PFSK-1 (cell line): ENCODE results near the gene FAM53A.

Experiments
- POLR2AphosphoS5 ChIP-seq: IDR thresholded peaks from 2 replicates; pipeline ENCODE4 v1.6.1; 2012; ENCODE audit warnings: low read depth, mild to moderate bottlenecking, control low read depth, low read length, moderate library complexity
- SIN3A ChIP-seq: IDR thresholded peaks from 2 replicates; pipeline ENCODE4 v1.6.1; 2012; ENCODE audit warnings: mild to moderate bottlenecking, low read length, moderate library complexity, borderline replicate concordance; ENCODE audit not compliant: insufficient read depth
- TF ChIP-seq, protein P1 (sequence below), 2 experiments: IDR thresholded peaks; 2 replicates each; pipeline versions ENCODE4 v1.6.1 to v1.8.0; 2011 to 2012; ENCODE audit warnings: low read depth in 2 of 2, low read length in 2 of 2, control low read depth in 1 of 2, inconsistent platforms in 1 of 2, mild to moderate bottlenecking in 1 of 2, moderate library complexity in 1 of 2; ENCODE audit not compliant: insufficient read depth in 1 of 2

DNA sequence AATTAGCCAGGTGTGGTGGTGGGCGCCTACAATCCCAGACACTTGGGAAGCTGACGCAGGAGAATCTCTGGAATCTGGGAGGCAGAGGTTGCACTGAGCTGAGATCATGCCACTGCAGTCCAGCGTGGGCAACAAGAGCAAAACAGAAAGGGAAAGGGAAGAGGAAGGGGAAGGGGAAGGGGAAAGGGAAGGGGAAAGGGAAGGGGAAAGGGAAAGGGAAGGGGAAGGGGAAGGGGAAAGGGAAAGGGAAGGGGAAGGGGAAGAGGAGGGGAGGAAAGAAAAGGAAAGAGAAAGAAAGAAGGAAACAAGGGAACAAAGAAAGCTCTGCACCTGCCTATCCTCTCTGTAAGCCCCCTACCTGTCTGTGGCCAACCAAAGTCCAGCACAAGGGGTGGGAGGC is 35.2 kb downstream of the FAM53A start:
- TF ChIP-seq POLR2AphosphoS5 (no peak), SIN3A (no peak)
- TF ChIP-seq, protein P1, sequence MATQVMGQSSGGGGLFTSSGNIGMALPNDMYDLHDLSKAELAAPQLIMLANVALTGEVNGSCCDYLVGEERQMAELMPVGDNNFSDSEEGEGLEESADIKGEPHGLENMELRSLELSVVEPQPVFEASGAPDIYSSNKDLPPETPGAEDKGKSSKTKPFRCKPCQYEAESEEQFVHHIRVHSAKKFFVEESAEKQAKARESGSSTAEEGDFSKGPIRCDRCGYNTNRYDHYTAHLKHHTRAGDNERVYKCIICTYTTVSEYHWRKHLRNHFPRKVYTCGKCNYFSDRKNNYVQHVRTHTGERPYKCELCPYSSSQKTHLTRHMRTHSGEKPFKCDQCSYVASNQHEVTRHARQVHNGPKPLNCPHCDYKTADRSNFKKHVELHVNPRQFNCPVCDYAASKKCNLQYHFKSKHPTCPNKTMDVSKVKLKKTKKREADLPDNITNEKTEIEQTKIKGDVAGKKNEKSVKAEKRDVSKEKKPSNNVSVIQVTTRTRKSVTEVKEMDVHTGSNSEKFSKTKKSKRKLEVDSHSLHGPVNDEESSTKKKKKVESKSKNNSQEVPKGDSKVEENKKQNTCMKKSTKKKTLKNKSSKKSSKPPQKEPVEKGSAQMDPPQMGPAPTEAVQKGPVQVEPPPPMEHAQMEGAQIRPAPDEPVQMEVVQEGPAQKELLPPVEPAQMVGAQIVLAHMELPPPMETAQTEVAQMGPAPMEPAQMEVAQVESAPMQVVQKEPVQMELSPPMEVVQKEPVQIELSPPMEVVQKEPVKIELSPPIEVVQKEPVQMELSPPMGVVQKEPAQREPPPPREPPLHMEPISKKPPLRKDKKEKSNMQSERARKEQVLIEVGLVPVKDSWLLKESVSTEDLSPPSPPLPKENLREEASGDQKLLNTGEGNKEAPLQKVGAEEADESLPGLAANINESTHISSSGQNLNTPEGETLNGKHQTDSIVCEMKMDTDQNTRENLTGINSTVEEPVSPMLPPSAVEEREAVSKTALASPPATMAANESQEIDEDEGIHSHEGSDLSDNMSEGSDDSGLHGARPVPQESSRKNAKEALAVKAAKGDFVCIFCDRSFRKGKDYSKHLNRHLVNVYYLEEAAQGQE (IDR thresholded peaks at IDR 0.05; ENCODE audit: insufficient read depth in 1 of 2, low read depth in 2 of 2, low read length in 2 of 2), result no peak
